H9 (cell line): Measurements from ENCODE around the gene PSMA6. TPM values are rescaled to one million over a fixed set of nuclear protein-coding genes. Genes with fewer than 3 reads are reported as not detected.
"Not testable (repeated sequence)": the region's sequence is repeated elsewhere in the genome, so short reads cannot be mapped to it uniquely, and the experiment has no call there.

ENCODE experiments used
- DNase-seq: peaks from one replicate; pipeline ENCODE4 v3.0.0-alpha.2; 2017
- H2AFZ ChIP-seq: one replicate; pipeline ENCODE4 v1.6.1; 2013; ENCODE audit warnings: mild to moderate bottlenecking, low read length, control low read depth, moderate library complexity
- H2AK5ac ChIP-seq: 2 replicates; pipeline ENCODE4 v1.6.1; 2013; ENCODE audit warnings: low read length, control low read depth, mixed read lengths; ENCODE audit not compliant: insufficient read length
- H2BK120ac ChIP-seq: one replicate; pipeline ENCODE4 v1.6.1; 2013; ENCODE audit warnings: low read depth, mild to moderate bottlenecking, low read length, control low read depth, inconsistent platforms; ENCODE audit not compliant: poor library complexity, severe bottlenecking
- H2BK12ac ChIP-seq: 2 replicates; pipeline ENCODE4 v1.6.1; 2013; ENCODE audit warnings: low read length, control low read depth, mixed read lengths, low read depth; ENCODE audit not compliant: insufficient read length
- H2BK15ac ChIP-seq: 2 replicates; pipeline ENCODE4 v1.6.1; 2013; ENCODE audit warnings: low read depth, low read length, control low read depth
- H2BK20ac ChIP-seq: one replicate; pipeline ENCODE4 v1.6.1; 2013; ENCODE audit warnings: low read depth, mild to moderate bottlenecking, low read length, control low read depth, inconsistent platforms; ENCODE audit not compliant: poor library complexity, severe bottlenecking
- H2BK5ac ChIP-seq: 2 replicates; pipeline ENCODE4 v1.6.1; 2013; ENCODE audit warnings: low read length, control low read depth, mixed read lengths; ENCODE audit not compliant: insufficient read length
- H3K14ac ChIP-seq: 2 replicates; pipeline ENCODE4 v1.6.1; 2013; ENCODE audit warnings: low read length, control low read depth; ENCODE audit not compliant: insufficient read depth
- H3K18ac ChIP-seq: 2 replicates; pipeline ENCODE4 v1.6.1; 2013; ENCODE audit warnings: low read depth, mild to moderate bottlenecking, mixed read lengths, low read length, control low read depth; ENCODE audit not compliant: insufficient read length
- H3K23ac ChIP-seq: 2 replicates; pipeline ENCODE4 v1.6.1; 2013; ENCODE audit warnings: low read length, control low read depth, mixed read lengths, low read depth; ENCODE audit not compliant: insufficient read length
- H3K23me2 ChIP-seq: 2 replicates; pipeline ENCODE4 v1.6.1; 2013; ENCODE audit warnings: low read depth, mild to moderate bottlenecking, mixed read lengths, low read length, control low read depth; ENCODE audit not compliant: insufficient read length, poor library complexity, severe bottlenecking
- H3K27ac ChIP-seq: 2 replicates; pipeline ENCODE4 v1.5.1; 2013; ENCODE audit warnings: low read length, control low read depth, mixed read lengths, low read depth; ENCODE audit not compliant: insufficient read length
- H3K27me3 ChIP-seq: 2 replicates; pipeline ENCODE4 v1.6.1; 2013; ENCODE audit warnings: low read length, control low read depth, inconsistent platforms; ENCODE audit not compliant: insufficient read depth
- H3K4ac ChIP-seq: 2 replicates; pipeline ENCODE4 v1.6.1; 2013; ENCODE audit warnings: low read depth, mild to moderate bottlenecking, control low read depth, inconsistent platforms, low read length, moderate library complexity
- H3K4me1 ChIP-seq: 2 replicates; pipeline ENCODE4 v1.6.1; 2013; ENCODE audit warnings: low read length, control low read depth, inconsistent platforms; ENCODE audit not compliant: insufficient read depth
- H3K4me2 ChIP-seq: 2 replicates; pipeline ENCODE4 v1.6.1; 2013; ENCODE audit warnings: low read length, control low read depth, mixed read lengths; ENCODE audit not compliant: insufficient read length, insufficient read depth
- H3K56ac ChIP-seq: 2 replicates; pipeline ENCODE4 v1.6.1; 2013; ENCODE audit warnings: low read depth, mild to moderate bottlenecking, mixed read lengths, low read length, control low read depth; ENCODE audit not compliant: insufficient read length
- H3K79me1 ChIP-seq: 2 replicates; pipeline ENCODE4 v1.6.1; 2013; ENCODE audit warnings: low read depth, mild to moderate bottlenecking, moderate library complexity, low read length, control low read depth, inconsistent platforms; ENCODE audit not compliant: insufficient read depth, poor library complexity, severe bottlenecking
- H3K79me2 ChIP-seq: 2 replicates; pipeline ENCODE4 v1.6.1; 2013; ENCODE audit warnings: low read length, control low read depth, inconsistent platforms; ENCODE audit not compliant: insufficient read depth
- H3K9ac ChIP-seq: 2 replicates; pipeline ENCODE4 v1.6.1; 2013; ENCODE audit warnings: low read length, control low read depth, mixed read lengths; ENCODE audit not compliant: insufficient read length; ENCODE audit errors: extremely low read depth
- H3K9me3 ChIP-seq: one replicate; pipeline ENCODE4 v1.6.1; 2013; ENCODE audit warnings: low read depth, low read length, inconsistent platforms; ENCODE audit not compliant: control insufficient read depth
- H3T11ph ChIP-seq: one replicate; pipeline ENCODE4 v1.6.1; 2013; ENCODE audit warnings: mild to moderate bottlenecking, low read length, control low read depth, inconsistent platforms
- H4K20me1 ChIP-seq: one replicate; pipeline ENCODE4 v1.6.1; 2013; ENCODE audit not compliant: control insufficient read depth, insufficient read length, insufficient read depth
- H4K5ac ChIP-seq: 2 replicates; pipeline ENCODE4 v1.6.1; 2013; ENCODE audit warnings: low read depth, mild to moderate bottlenecking, mixed read lengths, low read length, control low read depth; ENCODE audit not compliant: insufficient read length
- H4K8ac ChIP-seq: replicated peaks from 2 replicates; pipeline ENCODE4 v1.6.1; 2013; ENCODE audit warnings: low read length, control low read depth, mixed read lengths, low read depth; ENCODE audit not compliant: insufficient read length
- H4K91ac ChIP-seq: 2 replicates; pipeline ENCODE4 v1.6.1; 2013; ENCODE audit warnings: low read depth, mild to moderate bottlenecking, moderate library complexity, mixed read lengths, low read length, control low read depth; ENCODE audit not compliant: insufficient read length
- H3K27ac Mint-ChIP-seq, 3 experiments: 2 replicates in 2 of 3; 3 replicates in 1 of 3; pipeline ENCODE4 v1.8.0; 2020 to 2021; ENCODE audit warnings: mixed read lengths in 3 of 3, mild to moderate bottlenecking in 1 of 3, moderate library complexity in 1 of 3
- H3K27me3 Mint-ChIP-seq: 2 replicates; pipeline ENCODE4 v1.8.0; 2021; ENCODE audit warnings: low read depth, mild to moderate bottlenecking, moderate library complexity, mixed read lengths
- H3K36me3 Mint-ChIP-seq, 3 experiments: 2 replicates in 2 of 3; 3 replicates in 1 of 3; pipeline ENCODE4 v1.8.0; 2020 to 2021; ENCODE audit warnings: low read depth in 3 of 3, mixed read lengths in 3 of 3; ENCODE audit not compliant: insufficient read depth in 1 of 3
- H3K4me1 Mint-ChIP-seq, 2 experiments: 2 replicates each; pipeline ENCODE4 v1.8.0; 2020; ENCODE audit warnings: mixed read lengths in 2 of 2
- H3K4me3 Mint-ChIP-seq, 2 experiments: 2 replicates in 1 of 2; 3 replicates in 1 of 2; pipeline ENCODE4 v1.8.0; 2020 to 2021; ENCODE audit warnings: mild to moderate bottlenecking in 2 of 2, mixed read lengths in 2 of 2, moderate library complexity in 1 of 2
- H3K9me3 Mint-ChIP-seq, 2 experiments: 2 replicates in 1 of 2; 3 replicates in 1 of 2; pipeline ENCODE4 v1.8.0; 2020; ENCODE audit warnings: mild to moderate bottlenecking in 2 of 2, mixed read lengths in 2 of 2, moderate library complexity in 1 of 2
- WGBS: extraction: QIAGEN DNeasy Blood & Tissue Kit; methylation state at CpG from one replicate; pipeline ENCODE4 v1.1.7; 2013; ENCODE audit warnings: missing lambda C conversion rate, low lambda C conversion rate, mixed read lengths; ENCODE audit not compliant: insufficient read length; ENCODE audit errors: extremely low coverage; 5-methylcytosine and 5-hydroxymethylcytosine counted together
- total RNA-seq: library from RNA; stranded (reverse); gene quantifications from 2 replicates; pipeline ENCODE4 v1.2.1, GENCODE V29; 2021
- TF ChIP-seq, protein P1 (sequence below): fragments of 200-600 bp; sonication (generic); conservative IDR thresholded peaks from 3 replicates; pipeline ENCODE4 v1.8.0; 2021; ENCODE audit warnings: antibody characterized with exemption, mild to moderate bottlenecking

Gene PSMA6
- total RNA-seq, 1 experiment from 2014 or later = 255 TPM

DNA sequence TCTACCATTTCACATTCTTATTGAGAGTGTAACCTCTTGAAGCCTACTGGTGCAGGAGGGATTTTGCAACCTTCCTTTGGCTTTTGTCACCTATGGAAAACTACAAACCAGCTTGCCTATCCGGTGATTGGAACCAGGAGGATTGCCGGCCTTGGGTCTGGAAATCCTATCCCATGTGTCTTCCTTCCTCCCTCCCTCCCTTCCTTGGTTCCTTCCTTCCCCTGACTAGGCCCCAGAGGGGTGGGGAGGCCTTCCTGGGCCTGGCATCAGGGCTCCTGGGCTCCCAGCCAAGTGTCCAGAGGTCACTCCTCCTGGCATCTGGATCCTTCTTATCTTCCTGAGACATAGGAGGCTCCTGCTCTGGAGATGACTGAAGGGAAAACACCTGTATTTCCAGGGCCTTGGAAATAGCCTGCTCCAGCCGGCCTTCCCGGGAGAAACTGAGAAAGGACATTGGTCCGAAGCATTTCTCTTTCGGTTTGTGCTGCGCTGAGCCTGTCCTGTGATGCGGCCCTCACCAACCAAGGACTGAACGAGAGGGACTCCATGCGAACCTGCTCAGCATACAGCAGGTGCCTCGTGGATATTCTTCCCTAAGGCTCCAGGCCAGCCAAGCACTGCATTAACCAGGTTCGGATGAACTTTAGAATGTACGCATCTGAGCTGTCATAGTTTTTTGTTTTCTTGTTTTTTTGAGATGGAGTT lies 43.4 kb downstream of the PSMA6 start:
- Histone ChIP-seq H3T11ph (no peak overlapping the region), H2BK20ac (no peak overlapping the region), H4K91ac (no peak overlapping the region), H3K9ac (no peak overlapping the region), H3K23ac (no peak overlapping the region), H3K27me3 (no peaks in the 10 kb centered on the region), H3K23me2 (no peaks in the 10 kb centered on the region), H2BK15ac (no peak overlapping the region), H3K9me3 (no peaks in the 10 kb centered on the region), H3K18ac (no peak overlapping the region), H2AFZ (no peak overlapping the region), H3K79me2 (no peaks in the 10 kb centered on the region), H3K4me1 (peaks cover 6% of the 10 kb centered on the region; the same call in 1 of the 2 replicates), H4K20me1 (no peaks in the 10 kb centered on the region), H2BK5ac (no peak overlapping the region), H3K79me1 (no peaks in the 10 kb centered on the region), H4K5ac (no peak overlapping the region), H3K4me2 (no peak overlapping the region), H2BK120ac (no peak overlapping the region), H3K27ac (no peak overlapping the region), H3K14ac (no peak overlapping the region), H4K8ac (no peak overlapping the region), H3K56ac (no peak overlapping the region), H3K4ac (no peak overlapping the region), H2BK12ac (no peak overlapping the region), H2AK5ac (no peak overlapping the region)
- no CpG with 5 or more reads among the region's 13 CpGs for WGBS
- no peaks in the 10 kb centered on the region for H3K36me3 Mint-ChIP-seq
- H3K27me3 Mint-ChIP-seq = no peaks in the 10 kb centered on the region
- H3K9me3 Mint-ChIP-seq = no peaks in the 10 kb centered on the region
- no peak for DNase-seq
- TF ChIP-seq, protein P1, sequence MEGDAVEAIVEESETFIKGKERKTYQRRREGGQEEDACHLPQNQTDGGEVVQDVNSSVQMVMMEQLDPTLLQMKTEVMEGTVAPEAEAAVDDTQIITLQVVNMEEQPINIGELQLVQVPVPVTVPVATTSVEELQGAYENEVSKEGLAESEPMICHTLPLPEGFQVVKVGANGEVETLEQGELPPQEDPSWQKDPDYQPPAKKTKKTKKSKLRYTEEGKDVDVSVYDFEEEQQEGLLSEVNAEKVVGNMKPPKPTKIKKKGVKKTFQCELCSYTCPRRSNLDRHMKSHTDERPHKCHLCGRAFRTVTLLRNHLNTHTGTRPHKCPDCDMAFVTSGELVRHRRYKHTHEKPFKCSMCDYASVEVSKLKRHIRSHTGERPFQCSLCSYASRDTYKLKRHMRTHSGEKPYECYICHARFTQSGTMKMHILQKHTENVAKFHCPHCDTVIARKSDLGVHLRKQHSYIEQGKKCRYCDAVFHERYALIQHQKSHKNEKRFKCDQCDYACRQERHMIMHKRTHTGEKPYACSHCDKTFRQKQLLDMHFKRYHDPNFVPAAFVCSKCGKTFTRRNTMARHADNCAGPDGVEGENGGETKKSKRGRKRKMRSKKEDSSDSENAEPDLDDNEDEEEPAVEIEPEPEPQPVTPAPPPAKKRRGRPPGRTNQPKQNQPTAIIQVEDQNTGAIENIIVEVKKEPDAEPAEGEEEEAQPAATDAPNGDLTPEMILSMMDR = no peak
- no peak overlapping the region for H3K4me3 Mint-ChIP-seq
- H3K27ac Mint-ChIP-seq = peak overlapping the region in 1 of 3 experiments; percentile 74; a peak in 1 of 7 replicates
- peaks cover 41 to 49% of the 10 kb centered on the region in 2 experiments for H3K4me1 Mint-ChIP-seq

DNA sequence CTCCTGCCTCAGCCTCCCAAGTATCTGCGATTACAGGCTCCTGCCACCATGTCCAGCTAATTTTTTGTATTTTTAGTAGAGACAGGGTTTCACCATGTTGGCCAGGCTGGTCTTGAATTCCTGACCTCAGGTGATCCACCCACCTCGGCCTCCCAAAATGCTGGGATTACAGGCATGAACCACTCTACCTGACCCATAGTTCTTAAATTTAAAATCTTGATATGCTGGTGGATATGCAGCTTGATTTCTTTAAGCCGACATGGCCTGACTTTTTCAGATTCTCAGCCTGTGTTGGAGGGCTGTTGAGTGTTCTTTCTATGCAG lies 44.0 kb downstream of the PSMA6 start:
- DNase-seq, H3K23me2 ChIP-seq, H4K20me1 ChIP-seq, H4K91ac ChIP-seq, H2AFZ ChIP-seq, H3K4me1 ChIP-seq, H3K9me3 ChIP-seq, H2BK15ac ChIP-seq, H3K4ac ChIP-seq, H3K27me3 ChIP-seq, H2BK20ac ChIP-seq, H3K23ac ChIP-seq, H3K9me3 Mint-ChIP-seq, H3K79me1 ChIP-seq, H3K9ac ChIP-seq, H2BK12ac ChIP-seq, H4K8ac ChIP-seq, H3K27me3 Mint-ChIP-seq, H3K56ac ChIP-seq, H3T11ph ChIP-seq, H3K79me2 ChIP-seq, H3K27ac ChIP-seq, H3K36me3 Mint-ChIP-seq, H4K5ac ChIP-seq, H3K4me2 ChIP-seq, H2AK5ac ChIP-seq, H2BK5ac ChIP-seq, H2BK120ac ChIP-seq: not testable (repeated sequence)
- Mint-ChIP-seq H3K27ac (peak overlapping the region; percentile 83 to 98 (median 91); a peak in 5 of 7 replicates), H3K4me1 (peaks cover 41 to 50% of the 10 kb centered on the region in 2 experiments), H3K4me3 (peak overlapping the region in 1 of 2 experiments; percentile 54; a peak in 1 of 5 replicates)
- Histone ChIP-seq H3K14ac (peak overlapping the region; percentile 69), H3K18ac (peak overlapping the region; percentile 52)
- WGBS = no CpG with 5 or more reads among the region's 3 CpGs
